SK-N-MC (cell line): ENCODE results near the gene GCA.

Source experiments
- DNase-seq: peaks from one replicate; pipeline ENCODE4 v3.0.0-alpha.2; 2011; ENCODE audit warnings: low read depth, low spot score
- H3K27ac ChIP-seq: fragments of 200-600 bp; sonication (generic); 2 replicates; pipeline ENCODE4 v1.5.1; 2016; ENCODE audit warnings: mixed run types
- H3K36me3 ChIP-seq: fragments of 200-600 bp; sonication (generic); 2 replicates; pipeline ENCODE4 v1.6.1; 2017; ENCODE audit warnings: antibody characterized with exemption, low read length, mixed read lengths; ENCODE audit not compliant: insufficient read depth
- H3K4me3 ChIP-seq: fragments of 200-600 bp; sonication (generic); 2 replicates; pipeline ENCODE4 v1.5.1; 2016
- H3K9ac ChIP-seq: fragments of 200-600 bp; sonication (generic); 2 replicates; pipeline ENCODE4 v1.8.0; 2017; ENCODE audit warnings: mixed run types, mixed read lengths; ENCODE audit not compliant: insufficient read length
- H3K9me3 ChIP-seq: fragments of 200-600 bp; sonication (generic); 2 replicates; pipeline ENCODE4 v1.6.1; 2017; ENCODE audit warnings: low read depth, mild to moderate bottlenecking, antibody characterized with exemption, low read length, moderate library complexity, mixed read lengths
- EZH2 ChIP-seq: fragments of 200-600 bp; sonication (generic); IDR thresholded peaks from one replicate; pipeline ENCODE4 v1.6.1; 2017; ENCODE audit warnings: antibody characterized with exemption
- FOXP2 ChIP-seq: optimal IDR thresholded peaks from 2 replicates; pipeline ENCODE3; 2011; ENCODE audit warnings: mild to moderate bottlenecking, moderate library complexity; ENCODE audit not compliant: insufficient read depth; ENCODE audit errors: extremely low read length, control extremely low read depth
- POLR2AphosphoS5 ChIP-seq: IDR thresholded peaks from 2 replicates; pipeline ENCODE4 v1.6.1; 2012; ENCODE audit warnings: mild to moderate bottlenecking, low read depth, low read length, borderline replicate concordance

GCA gene

GRCh38 chr2:162379719-162380580 is 36.0 kb downstream of the GCA start:
- no peaks in the 10 kb centered on the region for H3K36me3 ChIP-seq
- no peak overlapping the region for H3K9ac ChIP-seq
- no peak overlapping the region for H3K27ac ChIP-seq
- no peak for DNase-seq
- TF ChIP-seq EZH2 (no peak), FOXP2 (no peak), POLR2AphosphoS5 (no peak)
- no peak overlapping the region for H3K4me3 ChIP-seq
- H3K9me3 ChIP-seq: no peaks in the 10 kb centered on the region

GRCh38 chr2:162381851-162382250 is 37.9 kb downstream of the GCA start:
- Histone ChIP-seq H3K9ac (no peak overlapping the region), H3K4me3 (no peak overlapping the region), H3K27ac (0 out of 2 replicates have a peak overlapping the region, but pooled peaks have one; percentile 14), H3K9me3 (no peaks in the 10 kb centered on the region), H3K36me3 (no peaks in the 10 kb centered on the region)
- TF ChIP-seq EZH2 (no peak), FOXP2 (no peak), POLR2AphosphoS5 (no peak)
- no peak for DNase-seq

DNA sequence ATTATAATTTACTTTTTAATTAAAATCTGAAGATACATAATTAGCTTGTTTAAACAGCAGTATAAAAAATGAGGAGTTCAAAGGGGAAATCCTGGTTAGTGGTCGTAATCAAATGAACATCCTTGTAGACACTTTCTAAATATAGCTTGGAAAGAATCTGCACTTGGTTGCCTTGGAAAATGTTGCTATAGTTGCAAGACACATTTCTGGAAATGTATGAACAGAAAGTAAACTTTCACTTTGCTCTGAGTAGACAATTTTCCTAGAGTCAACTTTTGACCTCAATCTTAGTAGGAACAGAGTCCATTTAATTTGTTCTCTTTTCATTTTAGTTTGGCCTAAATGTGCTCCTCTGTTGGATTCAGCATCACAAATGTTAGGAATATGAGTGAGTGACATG is 38.3 kb downstream of the GCA start:
- no peak for DNase-seq
- TF ChIP-seq EZH2 (no peak), POLR2AphosphoS5 (no peak), FOXP2 (no peak)
- H3K9ac ChIP-seq: no peak overlapping the region
- H3K4me3 ChIP-seq: peak overlapping the region; percentile 8; the same call in 1 of the 2 replicates
- H3K27ac ChIP-seq: no peak overlapping the region
- no peaks in the 10 kb centered on the region for H3K36me3 ChIP-seq
- H3K9me3 ChIP-seq: no peaks in the 10 kb centered on the region

DNA sequence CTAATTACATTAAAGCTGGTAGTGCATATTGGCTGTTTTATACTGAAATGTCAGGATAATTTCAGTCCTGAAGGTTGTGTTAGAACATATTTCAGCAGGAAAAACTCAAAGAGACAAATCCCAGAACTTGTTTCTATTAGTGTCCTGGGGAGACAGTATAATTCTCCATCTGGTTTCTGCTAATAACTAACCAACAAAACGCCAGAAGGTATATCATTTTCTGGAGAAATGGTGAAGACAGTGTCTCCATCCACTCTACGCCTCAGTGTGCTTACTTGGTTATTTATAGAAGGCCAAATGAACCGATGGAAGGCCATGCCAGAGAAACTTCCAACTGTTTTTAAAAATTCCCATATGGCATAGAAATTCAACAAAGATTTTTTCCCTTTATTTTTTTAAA is 41.6 kb downstream of the GCA start:
- TF ChIP-seq POLR2AphosphoS5 (no peak), EZH2 (no peak), FOXP2 (no peak)
- Histone ChIP-seq H3K27ac (peak overlapping the region; percentile 75), H3K4me3 (peak overlapping the region; percentile 0; the same call in 1 of the 2 replicates), H3K9me3 (no peaks in the 10 kb centered on the region), H3K9ac (no peak overlapping the region), H3K36me3 (no peaks in the 10 kb centered on the region)
- DNase-seq: no peak

- no peak overlapping the region for H3K9ac ChIP-seq
- no peaks in the 10 kb centered on the region for H3K9me3 ChIP-seq
- no peaks in the 10 kb centered on the region for H3K36me3 ChIP-seq
- TF ChIP-seq EZH2 (no peak), FOXP2 (no peak), POLR2AphosphoS5 (no peak)
- no peak for DNase-seq
- no peak overlapping the region for H3K4me3 ChIP-seq
- no peak overlapping the region for H3K27ac ChIP-seq
Observed at GRCh38 chr2:162390801-162391200, 46.9 kb downstream of the GCA start.

DNA sequence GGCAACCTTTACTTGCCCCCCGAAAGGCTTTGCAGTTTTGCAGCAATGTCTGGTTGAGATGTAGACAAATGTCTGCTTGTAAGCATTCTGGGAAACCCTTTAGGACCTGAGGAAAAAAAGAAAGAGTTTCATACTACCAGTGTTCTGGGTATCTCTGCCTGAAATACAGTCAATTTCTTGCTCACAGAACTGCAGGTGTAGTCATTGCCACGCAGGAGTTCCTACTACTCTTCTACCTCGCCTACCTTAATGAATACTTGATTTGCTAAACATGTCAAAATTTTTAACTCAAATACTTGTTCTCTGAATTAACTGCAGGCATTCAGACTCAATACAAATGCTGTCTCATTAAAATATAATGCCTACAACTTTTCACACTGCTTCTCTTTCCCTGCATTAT is 56.4 kb downstream of the GCA start:
- H3K4me3 ChIP-seq: no peak overlapping the region
- H3K9me3 ChIP-seq: no peaks in the 10 kb centered on the region
- no peaks in the 10 kb centered on the region for H3K36me3 ChIP-seq
- no peak for DNase-seq
- no peak for TF ChIP-seq EZH2
- no peak for TF ChIP-seq POLR2AphosphoS5
- no peak overlapping the region for H3K27ac ChIP-seq
- H3K9ac ChIP-seq: no peak overlapping the region

GRCh38 chr2:162401871-162402270 is 57.9 kb downstream of the GCA start:
- Histone ChIP-seq H3K4me3 (no peak overlapping the region), H3K27ac (no peak overlapping the region), H3K9me3 (no peaks in the 10 kb centered on the region), H3K36me3 (no peaks in the 10 kb centered on the region), H3K9ac (no peak overlapping the region)
- no peak for DNase-seq
- no peak for TF ChIP-seq FOXP2

- DNase-seq: no peak
- Histone ChIP-seq H3K9me3 (no peaks in the 10 kb centered on the region), H3K36me3 (no peaks in the 10 kb centered on the region), H3K4me3 (no peak overlapping the region), H3K27ac (no peak overlapping the region), H3K9ac (no peak overlapping the region)
- TF ChIP-seq POLR2AphosphoS5 (no peak), FOXP2 (no peak)
Observed at GRCh38 chr2:162403884-162404283, 60.0 kb downstream of the GCA start.
